Ishikawa (cell line): ENCODE measurements around the gene SHC1.

Experiments
- CEBPB ChIP-seq: IDR thresholded peaks from 2 replicates; pipeline ENCODE4 v1.6.1; 2012
- CREB1 ChIP-seq: IDR thresholded peaks from 2 replicates; pipeline ENCODE4 v1.6.1; 2012; ENCODE audit warnings: low read depth
- EGR1 ChIP-seq: IDR thresholded peaks from 2 replicates; pipeline ENCODE4 v1.6.1; 2012
- EP300 ChIP-seq: IDR thresholded peaks from 2 replicates; pipeline ENCODE4 v1.6.1; 2012; ENCODE audit warnings: borderline replicate concordance
- FOXM1 ChIP-seq: IDR thresholded peaks from 2 replicates; pipeline ENCODE4 v1.6.1; 2012; ENCODE audit warnings: low read depth, borderline replicate concordance
- NFIC ChIP-seq: IDR thresholded peaks from 2 replicates; pipeline ENCODE4 v1.6.1; 2012
- RAD21 ChIP-seq: IDR thresholded peaks from 2 replicates; pipeline ENCODE4 v1.6.1; 2012; ENCODE audit warnings: low read depth
- REST ChIP-seq: IDR thresholded peaks from 2 replicates; pipeline ENCODE4 v1.6.1; 2012; ENCODE audit warnings: low read depth, mild to moderate bottlenecking
- TAF1 ChIP-seq: IDR thresholded peaks from 2 replicates; pipeline ENCODE4 v1.6.1; 2012; ENCODE audit warnings: low read depth, mild to moderate bottlenecking
- TCF12 ChIP-seq: IDR thresholded peaks from 2 replicates; pipeline ENCODE4 v1.6.1; 2012; ENCODE audit warnings: low read depth
- TEAD4 ChIP-seq: IDR thresholded peaks from 2 replicates; pipeline ENCODE4 v1.6.1; 2012
- USF1 ChIP-seq: IDR thresholded peaks from 2 replicates; pipeline ENCODE4 v1.6.1; 2012
- YY1 ChIP-seq: IDR thresholded peaks from 2 replicates; pipeline ENCODE4 v1.6.1; 2012; ENCODE audit warnings: low read depth
- ZBTB7A ChIP-seq: IDR thresholded peaks from 2 replicates; pipeline ENCODE4 v1.6.1; 2012; ENCODE audit warnings: low read depth
- TF ChIP-seq, protein P1 (sequence below): IDR thresholded peaks from 2 replicates; pipeline ENCODE4 v1.6.1; 2012

The SHC1 gene

GRCh38 chr1:154992721-154993571 lies 22.4 kb upstream of the SHC1 start:
- TF ChIP-seq RAD21 (no peak), REST (no peak), EP300 (no peak), TAF1 (no peak)

DNA sequence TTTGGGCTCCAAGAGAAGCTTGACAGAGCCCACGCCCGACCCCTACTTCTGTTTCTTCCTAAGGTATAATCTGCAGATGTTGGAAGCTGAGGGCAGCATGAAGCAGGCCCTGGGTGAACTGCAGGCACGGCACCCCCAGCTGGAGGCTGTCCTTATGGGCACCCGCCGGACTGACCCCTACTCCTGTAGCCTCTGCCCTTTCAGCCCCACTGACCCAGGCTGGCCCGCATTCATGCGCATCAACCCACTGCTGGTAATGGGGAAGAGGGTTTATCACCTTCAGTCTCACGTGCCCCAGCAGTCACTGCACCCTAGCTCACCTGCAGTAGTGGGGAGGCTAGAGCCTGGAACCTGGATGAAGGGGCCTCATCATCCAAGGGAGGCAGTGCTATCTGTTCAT lies 19.7 kb upstream of the SHC1 start:
- TF ChIP-seq TEAD4 (no peak), RAD21 (no peak), CREB1 (no peak), TAF1 (no peak), EGR1 (no peak), REST (no peak), YY1 (no peak), USF1 (no peak), CEBPB (no peak), NFIC (no peak), FOXM1 (no peak), ZBTB7A (no peak)
- TF ChIP-seq, protein P1, sequence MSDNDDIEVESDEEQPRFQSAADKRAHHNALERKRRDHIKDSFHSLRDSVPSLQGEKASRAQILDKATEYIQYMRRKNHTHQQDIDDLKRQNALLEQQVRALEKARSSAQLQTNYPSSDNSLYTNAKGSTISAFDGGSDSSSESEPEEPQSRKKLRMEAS, result no peak

DNA sequence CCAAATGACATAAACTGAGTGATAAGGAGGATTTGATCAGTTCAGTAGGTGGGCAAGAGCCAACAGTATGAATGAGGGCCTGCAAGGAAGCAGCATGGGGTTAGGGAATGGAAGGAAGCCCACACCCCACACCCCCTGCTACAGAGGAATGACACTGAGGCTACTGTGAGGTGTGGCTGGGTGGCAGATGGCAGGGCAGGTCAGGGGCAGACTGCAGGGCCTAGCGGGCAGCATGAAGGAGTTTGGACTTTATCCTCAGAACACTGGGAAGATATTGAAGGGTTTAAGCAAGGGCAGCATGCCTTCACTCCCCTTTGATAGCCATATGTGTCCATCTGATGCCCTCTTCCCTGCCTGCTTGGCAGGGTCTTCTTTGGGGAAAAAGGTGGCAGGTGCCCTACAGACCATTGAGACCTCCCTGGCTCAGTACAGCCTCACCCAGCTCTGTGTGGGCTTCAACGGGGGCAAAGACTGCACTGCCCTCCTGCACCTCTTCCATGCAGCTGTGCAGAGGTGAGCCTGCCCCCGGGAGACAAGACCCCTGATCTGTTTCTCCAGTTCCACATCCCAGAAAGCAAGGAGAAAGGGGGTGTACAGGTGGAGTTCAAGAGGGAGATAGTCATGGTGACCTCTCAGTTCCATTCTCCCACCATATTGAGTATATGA lies 18.8 kb upstream of the SHC1 start:
- TF ChIP-seq REST, result no peak
- TF ChIP-seq FOXM1, result no peak
- TF ChIP-seq YY1, result no peak
- TF ChIP-seq, protein P1, result no peak
- no peak for TF ChIP-seq EP300
- TF ChIP-seq EGR1, result no peak
- no peak for TF ChIP-seq TAF1
- TF ChIP-seq TEAD4, result no peak
- TF ChIP-seq CEBPB, result no peak

GRCh38 chr1:154988058-154988954 lies 17.8 kb upstream of the SHC1 start:
- TF ChIP-seq USF1 (no peak), TAF1 (no peak), TCF12 (no peak), REST (no peak), EGR1 (no peak), TEAD4 (no peak)
- TF ChIP-seq, protein P1, result no peak
